PFSK-1 (cell line): ENCODE results near the gene DNASE1L2.

Experiments used
- POLR2AphosphoS5 ChIP-seq: IDR thresholded peaks from 2 replicates; pipeline ENCODE4 v1.6.1; 2012; ENCODE audit warnings: low read depth, mild to moderate bottlenecking, control low read depth, low read length, moderate library complexity
- TAF1 ChIP-seq: IDR thresholded peaks from 2 replicates; pipeline ENCODE4 v1.6.1; 2012; ENCODE audit warnings: low read length, control low read depth, borderline replicate concordance; ENCODE audit not compliant: insufficient read depth
- TF ChIP-seq, protein P1 (sequence below), 2 experiments: IDR thresholded peaks; 2 replicates each; pipeline versions ENCODE4 v1.6.1 to v1.8.0; 2011 to 2012; ENCODE audit warnings: low read depth in 2 of 2, low read length in 2 of 2, control low read depth in 1 of 2, inconsistent platforms in 1 of 2, mild to moderate bottlenecking in 1 of 2, moderate library complexity in 1 of 2; ENCODE audit not compliant: insufficient read depth in 1 of 2

DNA sequence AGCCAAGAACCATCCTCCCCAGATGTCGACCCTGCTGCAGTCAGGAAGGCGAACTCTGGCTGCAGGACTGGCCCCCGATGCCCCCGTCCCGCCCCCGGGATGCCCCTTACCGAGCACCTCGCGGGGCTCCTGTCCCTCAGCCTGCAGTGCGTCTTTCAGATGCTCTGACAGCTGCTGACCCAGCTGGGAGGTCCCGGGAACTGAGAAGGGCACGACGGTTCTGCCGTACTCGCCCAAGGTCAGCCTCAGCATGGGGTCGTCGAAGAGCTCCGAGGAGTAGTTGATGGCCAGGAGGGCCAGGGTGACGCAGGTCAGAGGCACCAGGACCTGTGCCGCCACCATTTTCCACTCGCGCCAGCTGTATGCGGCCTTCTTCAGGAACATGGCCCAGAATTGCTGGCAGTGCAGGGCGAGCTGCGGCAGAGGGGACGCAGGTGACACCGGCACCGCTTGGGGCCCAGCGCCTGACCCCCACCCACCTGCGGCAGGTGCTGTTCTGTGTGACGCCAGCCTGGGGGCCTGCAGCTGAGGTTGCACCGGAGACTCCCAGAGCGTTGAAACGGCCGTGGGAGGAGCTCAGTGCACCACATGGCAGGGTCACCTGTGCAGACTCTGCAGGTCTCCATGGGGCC is 51.8 kb downstream of the DNASE1L2 start:
- no peak for TF ChIP-seq POLR2AphosphoS5
- TF ChIP-seq, protein P1, sequence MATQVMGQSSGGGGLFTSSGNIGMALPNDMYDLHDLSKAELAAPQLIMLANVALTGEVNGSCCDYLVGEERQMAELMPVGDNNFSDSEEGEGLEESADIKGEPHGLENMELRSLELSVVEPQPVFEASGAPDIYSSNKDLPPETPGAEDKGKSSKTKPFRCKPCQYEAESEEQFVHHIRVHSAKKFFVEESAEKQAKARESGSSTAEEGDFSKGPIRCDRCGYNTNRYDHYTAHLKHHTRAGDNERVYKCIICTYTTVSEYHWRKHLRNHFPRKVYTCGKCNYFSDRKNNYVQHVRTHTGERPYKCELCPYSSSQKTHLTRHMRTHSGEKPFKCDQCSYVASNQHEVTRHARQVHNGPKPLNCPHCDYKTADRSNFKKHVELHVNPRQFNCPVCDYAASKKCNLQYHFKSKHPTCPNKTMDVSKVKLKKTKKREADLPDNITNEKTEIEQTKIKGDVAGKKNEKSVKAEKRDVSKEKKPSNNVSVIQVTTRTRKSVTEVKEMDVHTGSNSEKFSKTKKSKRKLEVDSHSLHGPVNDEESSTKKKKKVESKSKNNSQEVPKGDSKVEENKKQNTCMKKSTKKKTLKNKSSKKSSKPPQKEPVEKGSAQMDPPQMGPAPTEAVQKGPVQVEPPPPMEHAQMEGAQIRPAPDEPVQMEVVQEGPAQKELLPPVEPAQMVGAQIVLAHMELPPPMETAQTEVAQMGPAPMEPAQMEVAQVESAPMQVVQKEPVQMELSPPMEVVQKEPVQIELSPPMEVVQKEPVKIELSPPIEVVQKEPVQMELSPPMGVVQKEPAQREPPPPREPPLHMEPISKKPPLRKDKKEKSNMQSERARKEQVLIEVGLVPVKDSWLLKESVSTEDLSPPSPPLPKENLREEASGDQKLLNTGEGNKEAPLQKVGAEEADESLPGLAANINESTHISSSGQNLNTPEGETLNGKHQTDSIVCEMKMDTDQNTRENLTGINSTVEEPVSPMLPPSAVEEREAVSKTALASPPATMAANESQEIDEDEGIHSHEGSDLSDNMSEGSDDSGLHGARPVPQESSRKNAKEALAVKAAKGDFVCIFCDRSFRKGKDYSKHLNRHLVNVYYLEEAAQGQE (IDR thresholded peaks at IDR 0.05; ENCODE audit: insufficient read depth in 1 of 2, low read depth in 2 of 2, low read length in 2 of 2), result no peak
- no peak for TF ChIP-seq TAF1
